ENCODE data around the gene KRTCAP2. TPM values are rescaled to one million over a fixed set of nuclear protein-coding genes. Genes with fewer than 3 reads are reported as not detected.
"Not testable (repeated sequence)": the region's sequence is repeated elsewhere in the genome, so short reads cannot be mapped to it uniquely, and the experiment has no call there.

The KRTCAP2 gene
- total RNA-seq, 1 experiment from 2014 or later = 236 TPM

DNA sequence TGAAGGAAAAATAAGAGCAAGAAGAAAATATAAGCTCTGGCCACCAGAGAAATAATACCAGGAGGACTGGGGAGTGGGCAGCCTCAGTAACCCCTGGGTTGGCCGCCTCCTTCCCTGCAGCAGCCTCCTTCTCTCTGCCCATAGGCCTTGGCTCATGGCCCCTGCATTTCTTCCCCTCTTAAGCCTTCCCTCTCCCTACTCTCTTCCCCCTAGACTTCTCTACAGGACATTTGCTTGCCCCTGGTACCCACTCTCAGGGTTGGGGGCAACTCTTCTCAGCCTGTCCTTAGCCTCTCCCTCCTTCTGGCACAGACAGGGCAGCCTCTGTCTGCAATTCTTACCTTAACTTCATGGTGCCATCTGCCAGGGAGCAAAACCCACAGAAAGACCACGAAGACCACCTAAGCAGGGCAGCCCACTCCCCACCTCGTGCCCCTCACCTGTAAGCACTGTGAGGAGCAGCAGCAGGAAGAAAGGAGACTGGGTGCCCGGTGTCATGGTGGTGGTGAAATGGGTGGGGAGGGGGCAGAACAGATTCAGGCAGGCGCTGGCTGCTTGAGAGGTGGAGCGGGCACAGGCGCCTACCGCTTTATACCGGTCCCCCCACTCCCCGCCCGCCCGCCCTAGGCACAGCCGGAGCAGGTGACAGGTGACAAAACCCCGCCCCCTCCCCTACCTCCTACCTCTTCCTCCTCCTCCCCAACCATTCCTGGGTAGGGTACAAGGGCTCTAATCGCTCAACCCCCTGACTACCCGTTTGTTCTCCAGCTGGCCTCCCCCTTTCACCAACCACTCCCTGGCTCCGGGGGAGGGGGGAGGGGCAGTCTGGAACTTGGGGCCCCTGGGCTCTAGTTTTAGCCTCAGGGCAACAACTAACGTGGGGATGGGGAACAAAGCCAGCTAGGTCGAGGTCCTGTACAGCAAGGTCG, 19.5 kb upstream of the KRTCAP2 start:
- CTCF ChIA-PET = interaction anchor here (0.6 to 3.4 kb wide), 22 partner anchors 8 to 757 kb away, joined by 3 to 25 read pairs (median 4); partner anchors contain the start of genes KRTCAP2, THBS3 and TRIM46
- peak overlapping the region; percentile 79 for H3K4me3 Mint-ChIP-seq (ENCODE audit: low read depth, unreplicated experiment)
- DNase-seq = peak; percentile 63
- H3K27ac Mint-ChIP-seq (ENCODE audit: unreplicated experiment) = peak overlapping the region; percentile 74
- no peak for TF ChIP-seq CTCF (IDR thresholded peaks at IDR 0.05; ENCODE audit: unreplicated experiment)
- peaks cover 38% of the 10 kb centered on the region for H3K36me3 Mint-ChIP-seq (ENCODE audit: insufficient read depth, unreplicated experiment)
- intact Hi-C loops (cut with micrococcal nuclease; ENCODE audit: unreplicated experiment) = loop anchor here (2.0 kb wide), 1 partner anchor 16 kb away; no protein-coding TSS in a partner anchor
- no peaks in the 10 kb centered on the region for H3K9me3 Mint-ChIP-seq (ENCODE audit: low read depth, unreplicated experiment)
- H3K27me3 Mint-ChIP-seq (ENCODE audit: unreplicated experiment) = peaks cover 58% of the 10 kb centered on the region
- H3K4me1 Mint-ChIP-seq (ENCODE audit: low read depth, unreplicated experiment) = peaks cover 36% of the 10 kb centered on the region
- TSS peak; percentile 74 for BruUV-seq (replicated peaks)

GRCh38 chr1:155191904-155192303, 18.8 kb upstream of the KRTCAP2 start:
- DNase-seq = no peak
- intact Hi-C loops (cut with micrococcal nuclease; ENCODE audit: unreplicated experiment) = loop anchor here (2.0 kb wide), 1 partner anchor 15 kb away; no protein-coding TSS in a partner anchor
- no peak for TF ChIP-seq CTCF (IDR thresholded peaks at IDR 0.05; ENCODE audit: unreplicated experiment)
- no TSS peak for BruUV-seq (replicated peaks)
- Mint-ChIP-seq H3K27ac (ENCODE audit: unreplicated experiment) (peak overlapping the region; percentile 2), H3K27me3 (ENCODE audit: unreplicated experiment) (peaks cover 65% of the 10 kb centered on the region), H3K36me3 (ENCODE audit: insufficient read depth, unreplicated experiment) (peaks cover 42% of the 10 kb centered on the region), H3K9me3 (ENCODE audit: low read depth, unreplicated experiment) (no peaks in the 10 kb centered on the region), H3K4me3 (ENCODE audit: low read depth, unreplicated experiment) (peak overlapping the region; percentile 3), H3K4me1 (ENCODE audit: low read depth, unreplicated experiment) (peaks cover 43% of the 10 kb centered on the region)
- CTCF ChIA-PET = interaction anchor here (0.6 to 3.4 kb wide), 5 partner anchors 15 to 756 kb away, joined by 3 to 25 read pairs (median 3); partner anchors contain the start of gene KRTCAP2

GRCh38 chr1:155189926-155190325, 16.8 kb upstream of the KRTCAP2 start:
- Mint-ChIP-seq H3K4me1 (ENCODE audit: low read depth, unreplicated experiment) (peaks cover 54% of the 10 kb centered on the region), H3K36me3 (ENCODE audit: insufficient read depth, unreplicated experiment) (peaks cover 46% of the 10 kb centered on the region), H3K27me3 (ENCODE audit: unreplicated experiment) (peaks cover 59% of the 10 kb centered on the region)
- H3K4me3 Mint-ChIP-seq (ENCODE audit: low read depth, unreplicated experiment); H3K9me3 Mint-ChIP-seq (ENCODE audit: low read depth, unreplicated experiment); CTCF ChIA-PET; BruUV-seq (replicated peaks); intact Hi-C loops (cut with micrococcal nuclease; ENCODE audit: unreplicated experiment); H3K27ac Mint-ChIP-seq (ENCODE audit: unreplicated experiment); DNase-seq: not testable (repeated sequence)

DNA sequence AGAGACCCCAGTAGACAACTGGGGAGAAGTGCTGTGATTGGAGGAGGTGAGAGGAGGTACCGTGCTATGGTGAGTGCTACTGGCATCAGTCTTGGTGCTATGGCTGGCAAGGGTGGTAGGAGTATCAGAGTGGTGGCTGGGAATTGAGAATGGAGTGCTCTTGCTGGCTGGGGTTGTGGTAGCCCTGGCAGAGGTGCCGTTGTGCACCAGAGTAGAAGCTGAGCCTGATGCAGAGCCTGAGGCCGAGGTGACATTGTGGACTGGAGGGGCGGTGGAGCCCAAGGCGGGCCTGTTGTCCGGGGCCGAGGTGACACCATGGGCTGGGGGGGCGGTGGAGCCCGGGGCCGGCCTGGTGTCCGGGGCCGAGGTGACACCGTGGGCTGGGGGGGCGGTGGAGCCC, 15.2 kb upstream of the KRTCAP2 start:
- CTCF ChIA-PET = interaction anchor here (0.8 kb wide), 1 partner anchor 57 kb away, joined by 4 read pairs; no protein-coding TSS in a partner anchor
- peak overlapping the region; percentile 3 for H3K4me3 Mint-ChIP-seq (ENCODE audit: low read depth, unreplicated experiment)

More for the DNA sequence above, 15.2 kb upstream of the KRTCAP2 start:
- peaks cover 57% of the 10 kb centered on the region for H3K27me3 Mint-ChIP-seq (ENCODE audit: unreplicated experiment)
- intact Hi-C loops (cut with micrococcal nuclease; ENCODE audit: unreplicated experiment) = no loop called here
- TF ChIP-seq CTCF (IDR thresholded peaks at IDR 0.05; ENCODE audit: unreplicated experiment) = no peak
- H3K36me3 Mint-ChIP-seq (ENCODE audit: insufficient read depth, unreplicated experiment) = peaks cover 30% of the 10 kb centered on the region
- peak overlapping the region; percentile 57 for H3K27ac Mint-ChIP-seq (ENCODE audit: unreplicated experiment)
- H3K4me1 Mint-ChIP-seq (ENCODE audit: low read depth, unreplicated experiment) = peaks cover 40% of the 10 kb centered on the region
- no TSS peak for BruUV-seq (replicated peaks)
- H3K9me3 Mint-ChIP-seq (ENCODE audit: low read depth, unreplicated experiment) = no peaks in the 10 kb centered on the region
- DNase-seq = no peak

All from Calu3 (cell line).